Effector CD4-positive, alpha-beta T cell (primary cell): ENCODE results near the gene CPA3. TPM values are rescaled to one million over a fixed set of nuclear protein-coding genes. Genes with fewer than 3 reads are reported as not detected.

Experiments
- DNase-seq: peaks from one replicate; pipeline ENCODE4 v3.0.0-alpha.2; 2020
- total RNA-seq: gene quantifications from one replicate; lab custom pipeline; 2026; lab: John Stamatoyannopoulos, UW

CPA3 gene, protein sequence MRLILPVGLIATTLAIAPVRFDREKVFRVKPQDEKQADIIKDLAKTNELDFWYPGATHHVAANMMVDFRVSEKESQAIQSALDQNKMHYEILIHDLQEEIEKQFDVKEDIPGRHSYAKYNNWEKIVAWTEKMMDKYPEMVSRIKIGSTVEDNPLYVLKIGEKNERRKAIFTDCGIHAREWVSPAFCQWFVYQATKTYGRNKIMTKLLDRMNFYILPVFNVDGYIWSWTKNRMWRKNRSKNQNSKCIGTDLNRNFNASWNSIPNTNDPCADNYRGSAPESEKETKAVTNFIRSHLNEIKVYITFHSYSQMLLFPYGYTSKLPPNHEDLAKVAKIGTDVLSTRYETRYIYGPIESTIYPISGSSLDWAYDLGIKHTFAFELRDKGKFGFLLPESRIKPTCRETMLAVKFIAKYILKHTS
- total RNA-seq = not detected

DNA sequence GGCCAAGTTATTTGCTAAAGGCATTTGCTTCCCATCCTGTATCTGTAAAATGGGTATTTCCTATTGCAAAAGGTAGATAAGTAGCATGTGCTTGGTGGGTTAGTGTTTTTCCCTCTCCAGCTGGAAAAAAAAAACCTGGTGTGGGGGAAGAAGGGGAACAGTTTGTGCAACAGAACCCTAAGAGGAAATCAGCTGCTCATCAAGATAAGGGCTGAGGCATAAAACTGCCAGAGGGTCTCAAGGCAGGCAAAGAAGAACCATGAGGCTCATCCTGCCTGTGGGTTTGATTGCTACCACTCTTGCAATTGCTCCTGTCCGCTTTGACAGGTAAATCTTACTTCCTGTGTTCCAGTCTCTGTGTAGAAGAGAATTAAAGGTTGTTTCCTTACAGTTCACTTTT is at the start of gene CPA3:
CPA3 (plus strand) TSS at position 248 of the 400 bp plus-strand sequence; CDS start at position 260, 12 bp downstream.
- DNase-seq = no peak

DNA sequence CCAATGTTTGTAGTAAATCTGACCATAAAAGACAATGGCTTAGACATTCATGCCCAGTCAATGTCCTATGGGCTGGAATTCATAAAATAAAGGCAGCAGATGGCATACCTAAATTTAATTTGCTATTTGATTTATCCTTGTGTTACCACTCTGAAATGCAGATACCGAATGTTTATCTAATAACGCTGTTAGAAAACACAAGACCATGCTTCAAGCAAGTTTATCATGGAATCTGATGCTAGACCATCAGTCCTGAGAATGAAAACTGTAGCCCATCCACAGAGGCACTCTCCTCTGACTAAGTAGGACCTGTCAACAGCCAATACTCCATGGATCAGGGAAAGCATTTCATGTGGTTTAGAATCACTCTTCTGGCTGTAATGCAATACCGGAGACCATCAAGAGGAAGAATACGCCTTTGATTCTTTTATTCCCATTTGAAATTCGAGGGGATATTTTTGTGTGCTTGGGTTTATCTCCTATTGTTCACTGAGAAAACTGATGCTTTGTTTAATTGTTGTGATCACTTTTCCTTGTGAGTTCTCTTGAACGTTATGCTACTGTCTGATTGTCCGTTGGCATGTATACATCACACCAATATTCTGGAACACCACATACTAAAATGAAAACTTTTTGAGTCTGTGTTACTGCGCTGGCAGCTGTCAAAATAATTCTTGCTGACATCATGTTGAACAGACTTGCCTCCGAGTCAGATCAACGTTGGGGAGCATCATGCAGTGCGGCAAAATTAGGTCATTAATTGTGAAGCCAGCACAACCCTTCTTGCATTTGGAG is 49.6 kb upstream of the CPA3 start:
- no peak for DNase-seq

DNA sequence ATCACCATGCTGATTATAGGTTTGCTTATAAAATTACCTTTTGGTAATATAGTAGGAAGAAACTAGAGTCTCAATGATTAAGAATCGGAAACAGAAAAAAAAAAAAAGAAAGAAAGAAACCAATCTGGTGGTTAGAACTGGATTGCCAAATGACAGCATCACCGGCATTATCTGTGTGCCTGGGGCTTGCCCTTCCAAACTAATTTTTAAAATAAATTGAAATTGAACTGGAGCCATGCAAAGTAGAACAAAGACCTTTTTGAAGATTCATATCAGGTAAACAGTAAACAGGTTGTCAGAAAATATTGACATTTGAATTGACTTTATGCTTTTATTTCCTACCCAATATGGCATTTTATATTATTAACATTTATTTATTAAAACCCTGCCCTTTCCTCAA is 48.7 kb upstream of the CPA3 start:
- no peak for DNase-seq

DNA sequence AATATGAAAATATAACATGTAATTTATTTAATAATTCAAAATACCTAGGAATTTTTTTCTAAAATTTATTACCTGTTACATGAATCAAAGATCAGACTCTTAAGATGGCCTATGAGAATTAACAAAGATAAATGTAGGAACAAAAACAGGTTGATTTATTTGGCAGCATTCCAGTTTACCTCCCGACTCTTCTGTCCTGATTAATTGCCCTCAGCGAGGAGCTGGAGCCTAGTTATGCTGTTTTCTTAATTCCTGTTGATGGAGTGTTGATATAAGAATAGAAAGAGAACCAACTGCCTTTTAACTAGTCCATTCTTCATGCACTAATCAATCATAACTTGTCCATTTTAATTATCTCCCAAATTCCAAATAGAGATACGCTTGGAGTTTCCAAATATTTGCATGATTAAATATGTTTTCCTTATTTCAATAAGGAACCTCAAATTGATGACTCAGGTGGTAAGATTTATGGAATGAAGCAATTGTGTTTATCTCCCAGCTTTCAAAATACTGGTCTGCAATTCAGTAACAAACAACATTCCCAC is 48.0 kb upstream of the CPA3 start:
- no peak for DNase-seq

DNA sequence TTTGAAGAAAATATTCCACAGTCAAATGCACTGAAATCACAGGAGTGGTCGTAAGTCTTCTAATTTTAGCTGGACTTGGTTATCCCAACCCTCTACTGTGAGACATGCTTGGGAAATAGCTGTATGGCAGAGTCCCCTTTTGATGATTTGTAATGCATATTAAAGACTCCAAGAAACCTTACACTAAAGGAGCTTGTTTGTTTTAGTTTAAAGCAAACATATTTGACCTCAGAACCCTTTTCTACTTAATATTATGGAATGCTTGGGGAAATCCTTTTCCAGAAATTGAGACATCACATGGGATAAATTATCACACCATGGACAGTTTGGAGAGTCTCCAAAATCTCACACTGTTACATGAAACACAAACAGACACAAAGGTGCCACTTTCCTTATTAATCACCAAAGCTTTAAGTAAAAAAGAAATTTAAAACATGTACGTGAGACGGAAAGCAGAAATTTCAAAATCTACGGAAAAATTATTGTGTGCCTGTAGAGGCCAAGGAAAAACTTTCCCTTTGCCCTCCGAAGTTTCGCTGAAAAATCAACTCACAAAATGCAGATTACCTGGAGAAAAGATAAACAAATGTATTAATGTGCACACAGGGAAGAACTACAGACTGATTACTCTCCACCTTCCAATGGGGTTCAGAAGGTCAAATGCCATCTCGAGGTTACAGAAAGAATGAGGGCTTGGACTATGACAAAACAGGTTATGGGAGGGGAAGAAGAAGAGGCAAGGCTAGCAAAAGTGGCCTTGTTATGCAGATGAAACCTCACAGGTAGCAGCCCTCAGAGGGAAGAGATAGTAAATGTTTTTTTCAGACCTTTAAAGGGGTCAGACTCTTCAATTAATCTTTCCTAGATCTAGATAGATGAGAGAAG is 44.5 kb upstream of the CPA3 start:
- no peak for DNase-seq

DNA sequence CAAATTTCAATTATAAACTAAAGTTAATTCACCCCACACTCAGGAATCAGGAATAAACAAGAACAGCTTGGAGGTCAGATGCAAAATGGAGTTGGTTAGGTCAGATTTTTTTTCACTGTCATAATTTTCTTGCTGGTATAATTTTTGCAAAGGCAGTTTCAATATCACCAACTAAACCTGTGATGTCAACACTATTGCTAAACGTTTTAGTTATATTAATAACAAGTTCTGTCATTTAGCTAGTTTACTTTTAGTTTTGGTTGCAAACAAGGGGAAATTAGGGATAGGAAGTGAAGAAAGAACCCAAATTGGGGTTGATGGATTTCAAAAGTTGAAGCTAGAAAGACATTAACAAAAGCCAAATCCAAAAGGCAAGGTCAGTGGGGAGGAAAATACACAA is 42.1 kb upstream of the CPA3 start:
- no peak for DNase-seq

DNA sequence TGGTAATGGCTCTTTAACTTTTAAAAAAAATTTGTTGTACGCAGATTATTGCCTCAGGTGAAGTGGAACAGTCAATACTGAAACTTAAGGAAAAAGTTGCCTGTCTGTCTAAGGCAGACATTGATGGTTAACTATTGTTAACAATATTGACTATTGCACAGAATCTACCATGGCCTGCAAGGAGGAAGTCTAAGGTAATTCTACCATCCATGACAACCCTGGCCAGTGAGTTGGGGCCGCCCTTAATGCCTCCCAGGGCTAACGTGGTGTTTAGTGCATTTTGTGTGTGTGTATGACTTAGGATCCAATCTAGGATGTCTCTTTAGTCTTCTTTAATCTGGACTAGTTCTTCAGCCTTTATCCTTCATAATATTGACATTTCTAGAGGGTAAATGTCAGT is 39.6 kb upstream of the CPA3 start:
- DNase-seq = no peak

DNA sequence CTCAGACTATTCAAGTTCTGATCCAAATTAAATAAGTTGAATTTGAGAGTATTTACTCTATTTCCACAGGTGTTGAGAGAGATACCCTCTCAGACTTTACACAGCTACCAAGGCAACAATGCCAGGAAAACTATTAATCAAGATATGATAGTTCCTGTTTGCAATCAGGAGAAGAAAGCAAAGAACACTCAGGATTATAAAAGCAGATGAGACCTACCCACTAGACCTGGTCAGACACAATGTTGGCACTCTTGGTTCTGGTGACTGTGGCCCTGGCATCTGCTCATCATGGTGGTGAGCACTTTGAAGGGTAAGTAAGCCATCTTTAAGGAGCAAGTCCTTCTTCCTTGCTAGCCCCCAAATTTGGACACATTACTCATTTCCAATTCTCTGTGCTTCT is 37.5 kb upstream of the CPA3 start, which contains the start of gene CPB1:
CPB1 (plus strand) TSS at position 227 of the 400 bp plus-strand sequence; CDS start at position 240, 13 bp downstream.
- DNase-seq = no peak

DNA sequence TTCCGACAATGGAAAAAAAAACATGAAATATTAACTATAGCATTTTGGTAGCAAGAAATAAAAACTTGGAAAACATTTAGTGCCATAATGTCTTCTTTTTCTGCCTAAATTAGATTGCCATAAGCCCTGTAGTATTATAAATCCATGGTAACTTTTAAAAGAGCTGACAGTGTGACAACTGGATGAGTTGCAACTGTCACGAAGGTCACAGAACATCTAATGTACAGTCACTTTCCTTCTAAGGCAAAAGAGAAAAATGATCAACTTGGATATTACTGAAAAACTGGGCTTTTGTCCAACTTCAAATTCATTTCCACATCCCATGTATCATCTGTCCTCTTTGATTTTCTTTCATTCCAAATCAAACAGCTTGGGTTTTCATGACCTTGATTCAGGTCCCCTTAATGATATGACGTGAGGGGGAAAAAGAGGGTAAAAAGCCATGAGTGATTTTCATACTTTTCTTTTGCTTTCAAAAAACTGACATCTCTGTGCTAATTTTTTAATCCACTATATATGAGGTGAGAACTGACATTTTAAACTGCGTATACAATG is 36.9 kb upstream of the CPA3 start:
- no peak for DNase-seq

DNA sequence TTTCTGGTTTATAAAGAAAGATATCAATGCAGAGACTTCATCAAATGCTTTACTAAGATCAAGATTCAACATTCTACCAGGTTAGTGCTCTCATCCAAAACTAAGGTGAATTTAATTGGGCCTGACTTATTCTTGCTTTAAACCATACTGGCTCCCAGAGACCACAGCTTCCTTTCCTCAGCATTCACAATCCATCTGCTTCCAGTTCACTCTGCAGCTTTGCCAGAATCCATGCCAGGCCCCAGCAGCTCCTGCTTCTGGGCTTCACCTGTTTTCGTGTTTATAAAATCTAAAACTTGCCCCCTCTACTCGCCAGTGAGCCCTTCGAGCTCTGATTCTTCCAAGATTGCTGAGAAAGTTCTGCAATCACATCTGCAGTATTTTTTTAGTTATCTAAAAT is 35.2 kb upstream of the CPA3 start:
- no peak for DNase-seq

DNA sequence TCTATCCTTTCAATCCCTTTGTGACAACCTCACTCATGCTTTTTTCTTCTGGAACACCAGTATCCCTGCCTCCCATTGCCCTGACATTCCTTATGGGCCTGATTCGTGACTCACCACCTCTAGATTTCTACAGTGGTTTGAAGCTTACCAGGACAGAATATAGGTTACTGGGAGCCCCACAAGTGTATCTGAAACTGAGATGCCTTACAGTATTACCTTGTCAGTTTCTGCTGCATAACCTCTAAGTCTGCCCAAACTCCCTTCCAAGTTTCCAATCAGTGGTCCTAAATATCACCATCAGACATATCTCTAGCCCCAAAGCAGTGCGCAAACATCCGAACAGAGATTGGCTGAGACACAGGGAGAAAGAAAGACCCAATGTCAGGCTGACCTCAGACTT is 31.9 kb upstream of the CPA3 start:
- no peak for DNase-seq

DNA sequence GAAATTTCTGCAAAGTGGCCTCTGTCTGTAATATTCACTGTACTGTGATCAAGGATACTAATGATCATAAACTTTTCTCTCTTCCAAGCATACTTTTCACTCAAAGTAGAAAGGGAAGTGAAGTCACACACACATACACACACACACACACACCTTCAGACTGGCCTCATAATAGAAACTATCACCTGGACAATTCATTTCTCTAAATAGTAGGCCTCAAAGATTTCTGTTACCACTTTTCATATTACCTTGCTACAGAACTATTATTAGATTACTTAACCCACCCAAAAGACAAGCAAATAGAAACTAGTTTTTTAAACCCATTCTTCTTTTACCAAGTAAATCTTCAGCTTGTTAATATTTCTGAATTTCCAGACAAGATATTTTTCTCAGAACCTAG is 25.3 kb upstream of the CPA3 start:
- no peak for DNase-seq

DNA sequence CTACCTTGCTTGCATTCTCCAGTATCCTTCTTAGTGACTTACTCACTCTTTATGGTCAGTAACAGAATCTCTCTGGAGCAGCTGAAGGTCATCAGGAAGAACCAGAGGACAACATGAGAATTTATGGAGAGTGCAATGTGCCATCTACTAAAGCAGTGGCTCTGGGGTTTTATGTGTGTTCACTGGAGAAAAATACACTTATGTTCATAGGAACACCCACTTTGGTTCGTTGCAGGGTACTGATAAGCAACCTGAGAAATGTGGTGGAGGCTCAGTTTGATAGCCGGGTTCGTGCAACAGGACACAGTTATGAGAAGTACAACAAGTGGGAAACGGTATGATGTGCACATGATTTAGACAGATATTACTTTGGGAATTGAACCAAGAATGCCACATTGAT is 24.6 kb upstream of the CPA3 start:
- DNase-seq = no peak

DNA sequence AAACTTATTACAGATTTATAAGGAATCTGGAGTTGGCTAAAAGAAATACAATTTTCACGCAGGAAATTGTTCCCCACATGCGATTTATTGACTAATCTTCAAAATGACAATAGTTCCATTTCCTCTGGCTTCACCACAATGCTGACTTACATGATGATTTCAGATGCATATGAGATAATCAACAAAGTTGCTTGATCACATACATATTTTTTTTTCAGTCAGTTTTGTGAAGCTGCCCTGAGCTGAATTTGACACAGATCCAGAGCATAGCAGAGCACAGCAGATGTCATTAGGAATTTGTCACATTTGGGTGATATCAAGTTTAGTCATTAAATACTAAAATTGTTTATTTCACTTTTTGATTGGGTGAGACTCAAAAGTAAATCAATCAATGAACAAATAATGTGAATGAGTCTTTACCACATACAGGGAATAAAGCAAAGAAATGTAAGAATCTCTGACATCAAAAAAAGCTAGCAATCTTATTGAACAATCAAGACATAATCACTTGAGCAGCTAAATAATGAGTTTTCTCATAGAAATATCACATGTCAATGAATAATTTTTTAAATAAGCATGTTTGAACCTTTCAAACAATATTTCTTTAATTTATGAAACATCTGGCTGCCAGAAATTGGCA is 19.2 kb upstream of the CPA3 start:
- DNase-seq = no peak

DNA sequence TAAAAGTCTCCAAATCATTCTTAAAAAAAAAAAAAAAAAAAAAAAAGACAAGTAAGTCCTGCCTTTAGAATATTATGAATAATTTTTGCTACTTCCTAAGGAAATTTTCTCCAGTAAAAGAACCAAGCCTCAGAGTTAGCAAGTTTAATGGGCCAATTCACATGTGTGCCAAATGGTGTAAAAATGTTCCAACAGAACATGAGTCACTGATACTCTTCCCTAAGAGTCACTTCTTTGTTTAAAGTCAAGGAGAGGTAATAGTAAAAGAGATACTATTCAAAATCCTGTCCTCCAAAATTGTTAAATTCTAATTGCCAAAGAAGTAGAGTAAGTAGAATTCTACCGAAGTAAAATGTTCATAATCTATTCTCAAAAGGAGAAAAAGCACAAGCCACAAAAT is 17.7 kb upstream of the CPA3 start:
- DNase-seq = no peak

DNA sequence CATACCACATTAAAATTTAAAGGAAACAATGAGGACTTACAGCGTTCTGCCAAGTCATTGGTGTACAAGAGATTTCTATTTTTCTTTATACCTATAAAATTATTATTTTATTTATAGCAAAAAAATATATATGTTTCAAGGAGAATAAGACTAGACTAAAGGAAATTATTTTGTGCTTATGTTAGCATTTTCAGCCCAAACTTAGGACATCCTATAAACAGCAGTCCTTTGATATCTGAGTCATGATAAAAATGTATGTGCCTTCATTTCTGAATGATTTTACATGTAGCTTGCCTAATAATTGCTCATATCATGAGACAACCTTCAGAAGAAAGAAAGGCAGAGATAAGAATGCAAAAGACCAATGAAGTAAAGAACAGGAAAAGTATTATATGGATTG is 16.7 kb upstream of the CPA3 start:
- DNase-seq = no peak

DNA sequence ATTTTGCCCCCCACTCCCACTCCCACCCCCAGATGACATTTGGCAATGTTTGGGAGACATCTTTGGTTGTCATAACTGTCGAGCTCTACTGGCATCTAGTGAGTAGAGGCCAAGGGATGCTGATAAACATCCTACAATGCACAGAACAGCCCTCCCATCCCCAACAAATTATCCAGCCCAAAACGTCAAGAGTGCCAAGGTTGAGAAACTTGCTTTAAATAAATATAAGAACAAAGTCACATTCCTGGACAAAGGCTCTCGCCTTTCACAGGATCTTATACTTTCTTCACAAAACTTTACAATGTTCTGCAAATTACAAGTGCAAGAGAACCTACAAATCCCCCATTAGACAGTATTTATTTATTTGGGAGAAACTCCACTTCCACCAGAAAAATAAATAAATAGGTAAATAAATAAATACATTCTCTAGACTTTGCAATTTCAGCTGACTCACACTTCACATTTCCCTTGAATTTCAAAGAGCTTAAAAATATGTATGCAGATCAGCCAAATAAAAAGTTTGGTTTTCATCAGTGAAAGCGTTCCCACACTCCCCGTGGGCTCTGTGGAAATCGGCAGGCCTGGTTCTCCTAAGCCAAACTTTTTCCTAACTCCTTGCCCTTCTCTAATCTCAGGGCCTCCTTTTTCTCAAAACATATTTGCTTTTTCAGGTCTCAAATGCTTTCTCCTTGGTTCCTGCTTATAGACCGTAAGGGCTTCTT is 12.7 kb upstream of the CPA3 start:
- no peak for DNase-seq

DNA sequence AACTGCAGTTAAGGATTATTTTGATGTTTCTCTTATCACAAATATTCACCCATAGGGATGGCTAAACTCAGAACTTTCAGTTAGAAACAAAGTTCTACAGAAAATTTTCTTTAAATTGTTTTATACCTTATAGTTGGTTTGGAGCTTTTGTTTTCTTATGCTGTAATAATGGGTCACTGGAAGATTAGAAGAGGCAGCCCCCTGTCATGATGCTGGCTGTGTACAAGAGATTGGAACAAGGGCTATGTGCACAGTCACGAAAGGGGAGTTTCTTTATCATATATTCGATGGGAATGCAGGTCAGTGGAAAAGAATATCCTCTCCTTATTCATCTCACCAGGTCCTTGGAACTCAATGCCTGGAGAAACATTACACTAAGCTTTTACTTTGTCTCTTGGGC is 12.0 kb upstream of the CPA3 start:
- DNase-seq = no peak

DNA sequence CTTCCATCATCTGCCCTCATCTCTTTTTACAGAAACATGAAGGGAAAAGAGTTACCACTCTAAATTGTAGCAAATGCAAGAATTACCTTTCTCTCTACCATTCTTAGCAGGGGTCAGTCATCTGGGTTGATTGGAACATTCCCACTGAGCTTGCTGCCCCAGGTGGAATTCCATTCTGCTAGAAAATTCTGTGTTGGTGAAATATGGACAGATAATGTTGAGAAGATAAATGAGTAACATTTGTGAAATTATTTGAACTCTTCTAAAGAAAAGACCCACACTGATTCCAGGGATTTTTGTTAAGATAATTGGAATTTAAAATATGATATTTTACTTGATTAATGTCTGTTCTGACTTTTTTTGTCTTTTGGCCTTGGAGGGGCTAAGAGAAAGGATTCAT is 11.0 kb upstream of the CPA3 start:
- DNase-seq = no peak

DNA sequence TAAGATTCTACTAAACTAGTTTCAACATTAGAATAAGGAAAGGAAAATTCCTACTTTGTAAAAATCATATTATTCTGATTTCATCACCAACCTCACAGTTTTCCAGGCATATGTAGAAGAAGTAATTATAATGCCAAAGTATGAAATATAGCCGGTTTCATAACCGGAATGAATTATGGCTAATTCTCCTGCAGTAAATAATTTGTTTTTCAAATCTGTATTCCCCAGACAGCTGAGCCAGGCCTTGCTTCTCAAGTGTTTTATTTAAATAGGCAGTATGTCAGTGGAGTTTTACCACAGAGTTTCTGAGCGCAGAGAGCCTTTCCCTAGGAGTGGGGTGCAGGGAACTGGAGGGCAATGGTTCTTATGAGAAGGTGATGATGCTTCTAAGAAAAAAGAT is 8.7 kb upstream of the CPA3 start:
- no peak for DNase-seq

DNA sequence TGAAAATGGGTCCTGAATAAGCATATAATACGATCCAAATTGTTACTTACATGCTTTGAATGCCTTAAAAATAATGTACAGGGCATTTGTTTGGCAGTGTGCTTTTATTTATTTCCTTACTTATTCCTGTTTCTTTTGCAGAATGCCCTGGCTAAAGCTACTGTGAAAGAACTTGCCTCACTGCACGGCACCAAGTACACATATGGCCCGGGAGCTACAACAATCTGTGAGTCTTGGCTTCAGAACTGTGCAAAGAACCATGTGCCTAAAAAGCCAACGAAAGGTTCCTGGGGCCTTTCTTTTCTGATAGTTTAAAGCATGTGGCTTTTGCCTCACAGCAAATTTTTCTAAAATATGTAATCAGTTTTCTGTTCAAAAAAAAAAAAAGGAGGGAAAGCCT is 7.8 kb upstream of the CPA3 start:
- DNase-seq = no peak
